GM12891 (cell line): ENCODE data around the gene ACKR2.
"Not testable (repeated sequence)": the region's sequence is repeated elsewhere in the genome, so short reads cannot be mapped to it uniquely, and the experiment has no call there.

Experiments used
- DNase-seq: peaks from one replicate; pipeline ENCODE4 v3.0.0; 2011; ENCODE audit warnings: low spot score; ENCODE audit not compliant: insufficient read length
- FAIRE-seq: peaks from 2 replicates; lab custom pipeline; 2011; peaks lifted over from hg19 to GRCh38; lab: Jason Lieb, UNC
- PAX5 ChIP-seq: IDR thresholded peaks from 2 replicates; pipeline ENCODE4 v1.6.1; 2011; ENCODE audit warnings: low read length, moderate library complexity, mild to moderate bottlenecking; ENCODE audit not compliant: insufficient read depth, severe bottlenecking
- POLR2A ChIP-seq: IDR thresholded peaks from 2 replicates; pipeline ENCODE4 v1.6.1; 2011; ENCODE audit warnings: low read depth, low read length, control low read depth
- POLR2AphosphoS5 ChIP-seq: IDR thresholded peaks from 2 replicates; pipeline ENCODE4 v1.6.1; 2011; ENCODE audit warnings: low read depth, low read length, control low read depth
- POU2F2 ChIP-seq: IDR thresholded peaks from 2 replicates; pipeline ENCODE4 v1.6.1; 2011; ENCODE audit warnings: low read depth, mild to moderate bottlenecking, control low read depth, low read length, moderate library complexity
- SPI1 ChIP-seq: IDR thresholded peaks from 2 replicates; pipeline ENCODE4 v1.6.1; 2011; ENCODE audit warnings: low read depth, low read length, control low read depth
- TAF1 ChIP-seq: IDR thresholded peaks from 2 replicates; pipeline ENCODE4 v1.6.1; 2011; ENCODE audit warnings: low read depth, low read length, control low read depth

Gene ACKR2

DNA sequence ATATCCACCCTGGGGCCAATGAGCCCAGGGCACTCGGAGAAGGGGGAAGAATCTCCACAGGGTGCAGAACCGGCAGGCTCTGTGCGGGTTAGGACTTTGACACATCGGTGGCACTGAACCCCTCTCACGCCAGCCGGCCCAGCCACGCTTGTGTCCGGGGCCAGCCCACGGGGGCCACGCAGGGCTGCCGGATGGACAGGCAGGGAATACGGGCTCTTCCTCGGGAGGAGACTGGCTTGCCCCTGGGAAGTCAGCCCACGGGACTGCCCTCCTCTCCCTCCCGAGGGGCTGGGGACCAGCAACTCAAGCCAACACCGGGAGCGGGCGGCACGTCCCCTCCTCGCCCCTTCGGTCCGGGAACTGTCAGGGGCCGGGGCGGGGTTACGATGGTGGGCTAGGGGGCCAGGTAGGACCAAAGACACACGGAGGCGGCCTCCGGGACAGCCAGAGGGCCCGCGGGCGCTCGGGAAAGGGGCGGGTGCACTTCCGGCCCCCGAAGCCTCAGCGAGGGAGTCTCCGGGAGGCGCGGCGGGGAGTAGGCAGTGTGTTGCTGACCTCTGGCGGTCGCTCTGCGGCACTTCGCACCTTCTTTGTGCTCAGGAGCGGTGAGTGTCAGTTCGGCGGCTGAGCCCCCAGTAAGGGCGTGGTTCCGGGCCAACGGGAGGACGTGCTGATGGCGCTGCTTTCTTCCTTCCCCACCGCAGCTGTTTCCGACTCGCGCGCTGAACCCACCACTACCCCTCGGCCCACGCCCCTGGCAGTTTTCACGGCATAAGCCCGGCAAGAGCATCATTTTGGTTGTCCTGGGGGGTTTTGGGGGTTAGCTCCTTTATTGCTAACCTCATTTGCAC, 71.6 kb downstream of the ACKR2 start:
- DNase-seq, result peak; percentile 93
- FAIRE-seq, result peak; percentile 93
- no peak for TF ChIP-seq PAX5
- no peak for TF ChIP-seq POLR2A
- TF ChIP-seq TAF1, result no peak
- TF ChIP-seq SPI1, result no peak
- no peak for TF ChIP-seq POU2F2
- no peak for TF ChIP-seq POLR2AphosphoS5

GRCh38 chr3:42883251-42883930, 74.1 kb downstream of the ACKR2 start:
- FAIRE-seq, DNase-seq: not testable (repeated sequence)

GRCh38 chr3:42884324-42884723, 75.1 kb downstream of the ACKR2 start:
- no peak for DNase-seq
- no peak for TF ChIP-seq TAF1
- no peak for TF ChIP-seq POU2F2
- TF ChIP-seq SPI1, result no peak
- TF ChIP-seq POLR2A, result no peak
- TF ChIP-seq PAX5, result no peak
- TF ChIP-seq POLR2AphosphoS5, result no peak
- FAIRE-seq, result no peak

DNA sequence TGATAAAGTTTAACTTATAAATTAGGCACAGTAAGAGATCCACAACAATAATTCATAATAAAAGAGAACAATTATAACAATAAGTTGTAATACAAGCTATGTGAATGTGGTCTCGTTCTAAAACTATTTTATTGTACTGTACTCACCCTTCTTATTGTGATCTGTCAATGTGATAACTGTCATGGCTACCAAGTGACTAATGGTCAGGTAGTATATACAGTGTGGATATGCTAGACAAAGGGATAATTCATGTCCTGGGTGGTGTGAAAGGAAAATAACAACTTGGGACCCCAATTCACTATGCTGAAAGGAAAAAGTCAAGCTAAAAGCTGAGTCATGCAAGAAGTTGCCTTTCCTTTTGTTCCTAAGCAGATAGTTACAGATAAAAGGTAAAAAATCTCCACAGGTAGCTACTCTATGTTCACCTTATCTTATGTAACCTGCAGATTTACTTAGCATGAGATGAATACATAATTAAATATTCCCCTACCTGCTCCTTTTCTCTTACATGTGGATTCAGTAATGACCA, 77.1 kb downstream of the ACKR2 start:
- FAIRE-seq (no peak), DNase-seq (no peak)
- TF ChIP-seq POU2F2 (no peak), PAX5 (no peak), POLR2AphosphoS5 (no peak), TAF1 (no peak), SPI1 (no peak)

GRCh38 chr3:42887084-42887483, 77.8 kb downstream of the ACKR2 start:
- TF ChIP-seq TAF1 (no peak), POU2F2 (no peak), PAX5 (no peak), SPI1 (no peak), POLR2AphosphoS5 (no peak), POLR2A (no peak)
- DNase-seq (no peak), FAIRE-seq (no peak)

DNA sequence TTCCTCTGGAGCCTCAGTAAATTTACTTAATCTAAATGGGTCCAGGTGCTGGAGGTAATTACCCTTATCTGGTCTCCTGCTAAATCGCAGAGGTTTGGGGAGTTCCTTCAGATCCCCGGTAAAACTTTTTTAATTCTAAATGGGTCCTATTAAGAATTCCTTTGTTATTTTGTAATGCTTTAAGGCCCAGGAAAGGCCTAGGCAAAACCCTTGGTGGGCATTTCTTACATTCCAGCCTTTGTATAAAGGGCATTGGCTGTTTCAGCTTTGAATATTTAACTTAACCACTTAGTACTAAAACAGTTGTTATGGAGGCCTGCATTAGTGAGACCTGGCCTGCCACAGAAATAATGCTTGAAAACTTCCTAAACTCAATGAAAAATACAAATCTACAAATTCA, 81.8 kb downstream of the ACKR2 start:
- DNase-seq (no peak), FAIRE-seq (no peak)
- TF ChIP-seq POLR2A (no peak), POU2F2 (no peak)

DNA sequence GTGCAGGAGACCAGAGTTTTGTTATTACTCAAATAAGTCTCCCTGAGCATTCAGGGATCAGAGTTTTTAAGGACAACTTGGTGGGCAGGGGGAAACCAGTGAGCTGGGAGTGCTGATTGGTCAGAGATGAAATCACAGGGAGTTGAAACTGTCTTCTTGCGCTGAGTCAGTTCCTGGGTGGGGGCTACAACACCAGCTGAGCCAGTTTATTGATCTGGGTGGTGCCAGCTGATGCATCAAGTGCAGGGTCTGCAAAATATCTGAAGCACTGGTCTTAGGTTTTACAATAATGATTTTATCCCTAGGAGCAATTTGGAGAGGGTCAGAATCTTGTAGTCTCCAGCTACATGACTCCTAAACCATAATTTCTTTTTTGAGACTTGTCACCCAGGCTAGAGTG, 82.9 kb downstream of the ACKR2 start:
- no peak for FAIRE-seq
- TF ChIP-seq POU2F2, result no peak
- TF ChIP-seq PAX5, result no peak
- TF ChIP-seq POLR2A, result no peak
- TF ChIP-seq SPI1, result no peak
- no peak for TF ChIP-seq POLR2AphosphoS5
- TF ChIP-seq TAF1, result no peak

DNA sequence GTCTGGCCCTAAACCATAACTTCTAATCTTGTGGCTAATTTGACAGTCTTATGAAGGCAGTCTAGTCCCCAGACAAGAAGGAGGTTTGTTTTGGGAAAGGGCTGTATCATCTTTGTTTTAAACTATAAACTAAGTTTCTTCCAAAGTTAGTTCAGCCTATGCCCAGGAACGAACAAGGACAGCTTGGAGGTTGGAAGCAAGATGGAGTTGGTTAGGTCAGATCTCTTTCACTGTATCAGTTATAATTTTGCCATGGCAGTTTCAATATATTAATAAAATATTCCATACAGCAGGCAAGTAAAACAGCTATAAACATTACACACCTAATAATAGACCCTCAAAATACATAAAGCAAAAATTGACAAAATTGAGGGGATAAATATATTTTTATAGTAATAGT, 83.6 kb downstream of the ACKR2 start:
- DNase-seq (no peak), FAIRE-seq (no peak)
- TF ChIP-seq POLR2A (no peak), PAX5 (no peak), POU2F2 (no peak)

More for the DNA sequence above, 82.9 kb downstream of the ACKR2 start:
- DNase-seq, result no peak

GRCh38 chr3:42894698-42895579, 85.7 kb downstream of the ACKR2 start:
- DNase-seq (no peak), FAIRE-seq (no peak)
- no peak for TF ChIP-seq POLR2A
- TF ChIP-seq PAX5, result no peak
